Measurements from ENCODE around the gene TWNK.

DNA sequence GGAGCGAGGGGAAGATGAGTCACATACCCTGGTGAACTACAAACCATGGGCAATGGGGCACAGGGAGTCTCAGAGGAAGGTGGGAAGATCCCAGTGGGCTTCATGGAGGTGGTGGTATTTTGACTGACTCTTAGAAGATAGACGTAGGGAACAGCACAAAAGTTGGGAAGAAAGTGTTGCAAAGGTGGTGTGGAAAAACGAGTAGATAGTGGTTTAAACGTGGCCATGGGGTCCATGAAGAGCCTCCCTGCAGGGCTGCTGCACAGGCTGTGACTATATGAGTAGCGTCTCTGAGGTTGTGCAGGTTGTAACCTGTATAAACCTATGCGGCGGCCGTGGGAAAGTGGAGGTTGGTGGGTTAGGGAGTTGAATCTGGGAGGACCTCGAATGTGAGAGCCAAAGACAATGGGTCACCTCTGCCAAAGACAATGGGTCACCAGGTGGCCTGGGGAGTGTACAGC, 26.1 kb downstream of the TWNK start:
- TF ChIP-seq CTCF (IDR thresholded peaks at IDR 0.05 in 4 of 5, conservative IDR thresholded peaks at IDR 0.05 in 1 of 5) (no peak), POLR2A (IDR thresholded peaks at IDR 0.05) (no peak)
